Stimulated activated naive CD8-positive, alpha-beta T cell treated with anti-CD3 and anti-CD28 coated beads, Interleukin-15, Interleukin-2, amounts not matched to agents 100 U/mL and 50 U/mL, for 24 hours (primary cell): ENCODE measurements around the gene ADAD2.
A peak's percentile ranks its signal among the peaks of the same experiment; 100 is the strongest.
"Not testable (repeated sequence)": the region's sequence is repeated elsewhere in the genome, so short reads cannot be mapped to it uniquely, and the experiment has no call there.

Experiments used
- ATAC-seq: fragments of 150-1000 bp; cut with Tn5 transposase; one replicate; pipeline ENCODE4 v1.10.0; 2021
- DNase-seq: peaks from one replicate; pipeline ENCODE4 v3.0.0; 2021

ADAD2 gene

GRCh38 chr16:84195201-84196093 lies 4.5 kb downstream of the ADAD2 start:
- DNase-seq (no peak), ATAC-seq (no peak)

- ATAC-seq, result no peak
- no peak for DNase-seq
Observed at GRCh38 chr16:84196101-84196500, 5.1 kb downstream of the ADAD2 start.

- DNase-seq (no peak), ATAC-seq (no peak)
Observed at GRCh38 chr16:84196727-84197394, 5.9 kb downstream of the ADAD2 start.

- ATAC-seq (no peak), DNase-seq (no peak)
Observed at GRCh38 chr16:84197466-84198128, 6.6 kb downstream of the ADAD2 start.

GRCh38 chr16:84198401-84198800 lies 7.4 kb downstream of the ADAD2 start:
- DNase-seq, result no peak

GRCh38 chr16:84199097-84199496 lies 8.1 kb downstream of the ADAD2 start:
- DNase-seq (no peak), ATAC-seq (no peak)

More at GRCh38 chr16:84198401-84198800, 7.4 kb downstream of the ADAD2 start:
- no peak for ATAC-seq

- no peak for DNase-seq
- ATAC-seq, result no peak
Observed at GRCh38 chr16:84199861-84200260, 8.9 kb downstream of the ADAD2 start.

GRCh38 chr16:84204551-84204950 lies 13.6 kb downstream of the ADAD2 start:
- not testable (repeated sequence) for DNase-seq, ATAC-seq

GRCh38 chr16:84205123-84205522 lies 14.2 kb downstream of the ADAD2 start:
- not testable (repeated sequence) for DNase-seq, ATAC-seq

GRCh38 chr16:84205976-84206691 lies 15.2 kb downstream of the ADAD2 start:
- ATAC-seq, result no peak
- no peak for DNase-seq

GRCh38 chr16:84207251-84207650 lies 16.3 kb downstream of the ADAD2 start:
- DNase-seq (no peak), ATAC-seq (no peak)

GRCh38 chr16:84207879-84208278 lies 16.9 kb downstream of the ADAD2 start:
- no peak for ATAC-seq
- DNase-seq, result no peak

- no peak for ATAC-seq
Observed at GRCh38 chr16:84209989-84210388, 19.0 kb downstream of the ADAD2 start.

GRCh38 chr16:84212154-84212553 lies 21.2 kb downstream of the ADAD2 start:
- DNase-seq (no peak), ATAC-seq (no peak)

More at GRCh38 chr16:84209989-84210388, 19.0 kb downstream of the ADAD2 start:
- peak; percentile 22 for DNase-seq

GRCh38 chr16:84212631-84213030 lies 21.7 kb downstream of the ADAD2 start:
- ATAC-seq (no peak), DNase-seq (no peak)

GRCh38 chr16:84214451-84215066 lies 23.6 kb downstream of the ADAD2 start:
- no peak for ATAC-seq

GRCh38 chr16:84215531-84215930 lies 24.6 kb downstream of the ADAD2 start:
- no peak for DNase-seq
- ATAC-seq, result no peak

More at GRCh38 chr16:84214451-84215066, 23.6 kb downstream of the ADAD2 start:
- DNase-seq, result no peak

GRCh38 chr16:84216144-84216543 lies 25.2 kb downstream of the ADAD2 start:
- DNase-seq, ATAC-seq: not testable (repeated sequence)

- ATAC-seq, result no peak
- no peak for DNase-seq
Observed at GRCh38 chr16:84218176-84218823, 27.3 kb downstream of the ADAD2 start.

- ATAC-seq (no peak), DNase-seq (no peak)
Observed at GRCh38 chr16:84218956-84219355, 28.0 kb downstream of the ADAD2 start.

GRCh38 chr16:84220851-84221250 lies 29.9 kb downstream of the ADAD2 start:
- ATAC-seq (no peak), DNase-seq (no peak)
